ENCODE measurements around the gene ATXN10.

DNA sequence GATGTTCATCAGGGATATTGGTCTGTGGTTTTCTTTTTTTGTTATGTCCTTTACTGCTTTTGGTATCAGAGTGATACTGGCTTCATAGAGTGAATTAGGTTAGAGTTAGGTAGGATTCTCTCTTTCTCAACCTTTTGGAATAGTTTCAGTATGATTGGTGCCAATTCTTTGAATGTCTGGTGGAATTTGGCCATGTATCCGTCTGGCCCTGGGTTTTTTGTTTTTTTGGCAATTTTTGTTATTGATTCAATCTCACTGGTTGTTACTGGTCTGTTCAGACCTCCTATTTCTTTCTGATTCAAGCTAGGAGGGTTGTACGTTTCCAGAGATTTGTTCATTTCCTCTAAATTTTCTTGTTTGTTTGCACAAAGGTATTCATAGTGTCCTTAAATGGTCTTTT, 54.4 kb downstream of the ATXN10 start:
- TF ChIP-seq, protein P1, sequence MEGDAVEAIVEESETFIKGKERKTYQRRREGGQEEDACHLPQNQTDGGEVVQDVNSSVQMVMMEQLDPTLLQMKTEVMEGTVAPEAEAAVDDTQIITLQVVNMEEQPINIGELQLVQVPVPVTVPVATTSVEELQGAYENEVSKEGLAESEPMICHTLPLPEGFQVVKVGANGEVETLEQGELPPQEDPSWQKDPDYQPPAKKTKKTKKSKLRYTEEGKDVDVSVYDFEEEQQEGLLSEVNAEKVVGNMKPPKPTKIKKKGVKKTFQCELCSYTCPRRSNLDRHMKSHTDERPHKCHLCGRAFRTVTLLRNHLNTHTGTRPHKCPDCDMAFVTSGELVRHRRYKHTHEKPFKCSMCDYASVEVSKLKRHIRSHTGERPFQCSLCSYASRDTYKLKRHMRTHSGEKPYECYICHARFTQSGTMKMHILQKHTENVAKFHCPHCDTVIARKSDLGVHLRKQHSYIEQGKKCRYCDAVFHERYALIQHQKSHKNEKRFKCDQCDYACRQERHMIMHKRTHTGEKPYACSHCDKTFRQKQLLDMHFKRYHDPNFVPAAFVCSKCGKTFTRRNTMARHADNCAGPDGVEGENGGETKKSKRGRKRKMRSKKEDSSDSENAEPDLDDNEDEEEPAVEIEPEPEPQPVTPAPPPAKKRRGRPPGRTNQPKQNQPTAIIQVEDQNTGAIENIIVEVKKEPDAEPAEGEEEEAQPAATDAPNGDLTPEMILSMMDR (IDR thresholded peaks at IDR 0.05), result no peak
- no peak for TF ChIP-seq POLR2A (IDR thresholded peaks at IDR 0.05)
